ENCODE measurements around the gene ARNT2.

DNA sequence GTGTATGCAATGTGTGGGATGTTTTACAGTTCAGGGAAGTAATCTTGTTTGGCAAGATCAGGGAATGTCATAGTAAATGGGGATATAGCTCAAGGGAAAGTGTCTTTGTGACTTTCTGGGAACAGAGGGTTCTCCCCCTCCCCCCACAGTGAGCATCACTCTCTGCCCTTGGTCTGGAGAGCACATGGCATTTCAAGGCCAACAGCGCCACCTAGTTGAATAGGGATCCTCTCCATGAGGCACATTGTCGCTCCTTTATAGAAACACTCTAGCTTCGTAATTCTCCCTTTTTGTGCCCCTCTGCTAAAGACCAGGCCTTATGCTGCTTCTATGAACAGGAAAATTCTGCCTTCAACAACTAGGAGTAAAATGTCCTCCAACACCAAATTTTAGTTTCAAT lies 37.1 kb upstream of the ARNT2 start:
- TF ChIP-seq, protein P1, sequence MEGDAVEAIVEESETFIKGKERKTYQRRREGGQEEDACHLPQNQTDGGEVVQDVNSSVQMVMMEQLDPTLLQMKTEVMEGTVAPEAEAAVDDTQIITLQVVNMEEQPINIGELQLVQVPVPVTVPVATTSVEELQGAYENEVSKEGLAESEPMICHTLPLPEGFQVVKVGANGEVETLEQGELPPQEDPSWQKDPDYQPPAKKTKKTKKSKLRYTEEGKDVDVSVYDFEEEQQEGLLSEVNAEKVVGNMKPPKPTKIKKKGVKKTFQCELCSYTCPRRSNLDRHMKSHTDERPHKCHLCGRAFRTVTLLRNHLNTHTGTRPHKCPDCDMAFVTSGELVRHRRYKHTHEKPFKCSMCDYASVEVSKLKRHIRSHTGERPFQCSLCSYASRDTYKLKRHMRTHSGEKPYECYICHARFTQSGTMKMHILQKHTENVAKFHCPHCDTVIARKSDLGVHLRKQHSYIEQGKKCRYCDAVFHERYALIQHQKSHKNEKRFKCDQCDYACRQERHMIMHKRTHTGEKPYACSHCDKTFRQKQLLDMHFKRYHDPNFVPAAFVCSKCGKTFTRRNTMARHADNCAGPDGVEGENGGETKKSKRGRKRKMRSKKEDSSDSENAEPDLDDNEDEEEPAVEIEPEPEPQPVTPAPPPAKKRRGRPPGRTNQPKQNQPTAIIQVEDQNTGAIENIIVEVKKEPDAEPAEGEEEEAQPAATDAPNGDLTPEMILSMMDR (IDR thresholded peaks at IDR 0.05), result peak; percentile 52
- TF ChIP-seq ZFX (IDR thresholded peaks at IDR 0.05; ENCODE audit: borderline replicate concordance), result no peak

Data from 22Rv1 (cell line).